GM12878 (cell line): ENCODE data around the gene SYCE1L.

Experiments
- CHD4 ChIP-seq: fragments of 200-600 bp; sonication (generic); IDR thresholded peaks from 2 replicates; pipeline ENCODE4 v1.6.1; 2016; ENCODE audit warnings: mild to moderate bottlenecking
- NFYB ChIP-seq: IDR thresholded peaks from 2 replicates; pipeline ENCODE4 v1.6.1; 2011; ENCODE audit warnings: low read depth, mild to moderate bottlenecking, low read length, improper control_type of control experiment, moderate library complexity; ENCODE audit not compliant: insufficient read depth
- SIN3A ChIP-seq: IDR thresholded peaks from 2 replicates; pipeline ENCODE4 v1.6.1; 2012; ENCODE audit warnings: low read depth, low read length, improper control_type of control experiment
- TF ChIP-seq, protein P1 (sequence below), 3 experiments: IDR thresholded peaks in 2 of 3; conservative IDR thresholded peaks in 1 of 3; 2 replicates each; pipeline ENCODE4 v1.5.1; 2011; ENCODE audit warnings: low read depth in 3 of 3, low read length in 3 of 3, mild to moderate bottlenecking in 3 of 3, control low read depth in 2 of 3, moderate library complexity in 2 of 3, inconsistent platforms in 1 of 3, mixed read lengths in 1 of 3; ENCODE audit not compliant: control insufficient read depth in 2 of 3, insufficient read depth in 1 of 3; ENCODE audit errors: extremely low read depth in 1 of 3
- TF ChIP-seq, protein P2 (sequence below): IDR thresholded peaks from 2 replicates; pipeline ENCODE4 v1.6.1; 2011; ENCODE audit warnings: borderline replicate concordance, low read depth, mild to moderate bottlenecking, moderate library complexity, mixed read lengths, low read length; ENCODE audit not compliant: insufficient read depth; ENCODE audit errors: extremely low read length
- TF ChIP-seq, protein P3 (sequence below): fragments of 450-650 bp; conservative IDR thresholded peaks from 2 replicates; pipeline ENCODE4 v1.6.1; 2017; ENCODE audit warnings: mild to moderate bottlenecking, moderate library complexity

DNA sequence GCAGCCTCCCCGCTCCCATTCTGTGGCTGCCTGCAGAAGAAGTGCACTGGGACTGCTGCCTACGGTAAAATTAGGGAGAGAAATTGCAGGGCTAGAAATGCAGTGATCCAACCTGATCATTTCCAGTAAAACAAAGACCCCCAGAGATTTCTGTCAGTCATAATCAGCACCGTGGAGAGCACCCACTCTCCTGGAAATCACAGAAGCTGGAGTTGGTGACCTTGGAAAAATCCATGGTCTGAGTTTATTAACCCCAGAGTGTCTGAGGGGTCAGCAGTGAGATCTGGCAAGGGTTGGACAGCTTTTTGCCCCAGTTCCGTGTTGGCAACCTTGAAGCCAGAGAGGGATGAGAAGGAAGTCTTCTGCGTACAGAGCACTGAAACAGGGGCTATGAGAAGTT is 7.8 kb downstream of the SYCE1L start:
- TF ChIP-seq, protein P1, sequence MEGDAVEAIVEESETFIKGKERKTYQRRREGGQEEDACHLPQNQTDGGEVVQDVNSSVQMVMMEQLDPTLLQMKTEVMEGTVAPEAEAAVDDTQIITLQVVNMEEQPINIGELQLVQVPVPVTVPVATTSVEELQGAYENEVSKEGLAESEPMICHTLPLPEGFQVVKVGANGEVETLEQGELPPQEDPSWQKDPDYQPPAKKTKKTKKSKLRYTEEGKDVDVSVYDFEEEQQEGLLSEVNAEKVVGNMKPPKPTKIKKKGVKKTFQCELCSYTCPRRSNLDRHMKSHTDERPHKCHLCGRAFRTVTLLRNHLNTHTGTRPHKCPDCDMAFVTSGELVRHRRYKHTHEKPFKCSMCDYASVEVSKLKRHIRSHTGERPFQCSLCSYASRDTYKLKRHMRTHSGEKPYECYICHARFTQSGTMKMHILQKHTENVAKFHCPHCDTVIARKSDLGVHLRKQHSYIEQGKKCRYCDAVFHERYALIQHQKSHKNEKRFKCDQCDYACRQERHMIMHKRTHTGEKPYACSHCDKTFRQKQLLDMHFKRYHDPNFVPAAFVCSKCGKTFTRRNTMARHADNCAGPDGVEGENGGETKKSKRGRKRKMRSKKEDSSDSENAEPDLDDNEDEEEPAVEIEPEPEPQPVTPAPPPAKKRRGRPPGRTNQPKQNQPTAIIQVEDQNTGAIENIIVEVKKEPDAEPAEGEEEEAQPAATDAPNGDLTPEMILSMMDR (IDR thresholded peaks at IDR 0.05 in 2 of 3, conservative IDR thresholded peaks at IDR 0.05 in 1 of 3; ENCODE audit: control insufficient read depth in 2 of 3, extremely low read depth in 1 of 3, insufficient read depth in 1 of 3, low read depth in 3 of 3, low read length in 3 of 3) = no peak
- TF ChIP-seq, protein P2, sequence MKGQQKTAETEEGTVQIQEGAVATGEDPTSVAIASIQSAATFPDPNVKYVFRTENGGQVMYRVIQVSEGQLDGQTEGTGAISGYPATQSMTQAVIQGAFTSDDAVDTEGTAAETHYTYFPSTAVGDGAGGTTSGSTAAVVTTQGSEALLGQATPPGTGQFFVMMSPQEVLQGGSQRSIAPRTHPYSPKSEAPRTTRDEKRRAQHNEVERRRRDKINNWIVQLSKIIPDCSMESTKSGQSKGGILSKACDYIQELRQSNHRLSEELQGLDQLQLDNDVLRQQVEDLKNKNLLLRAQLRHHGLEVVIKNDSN = no peak
- TF ChIP-seq SIN3A (no peak), NFYB (no peak), CHD4 (no peak)
- TF ChIP-seq, protein P3, sequence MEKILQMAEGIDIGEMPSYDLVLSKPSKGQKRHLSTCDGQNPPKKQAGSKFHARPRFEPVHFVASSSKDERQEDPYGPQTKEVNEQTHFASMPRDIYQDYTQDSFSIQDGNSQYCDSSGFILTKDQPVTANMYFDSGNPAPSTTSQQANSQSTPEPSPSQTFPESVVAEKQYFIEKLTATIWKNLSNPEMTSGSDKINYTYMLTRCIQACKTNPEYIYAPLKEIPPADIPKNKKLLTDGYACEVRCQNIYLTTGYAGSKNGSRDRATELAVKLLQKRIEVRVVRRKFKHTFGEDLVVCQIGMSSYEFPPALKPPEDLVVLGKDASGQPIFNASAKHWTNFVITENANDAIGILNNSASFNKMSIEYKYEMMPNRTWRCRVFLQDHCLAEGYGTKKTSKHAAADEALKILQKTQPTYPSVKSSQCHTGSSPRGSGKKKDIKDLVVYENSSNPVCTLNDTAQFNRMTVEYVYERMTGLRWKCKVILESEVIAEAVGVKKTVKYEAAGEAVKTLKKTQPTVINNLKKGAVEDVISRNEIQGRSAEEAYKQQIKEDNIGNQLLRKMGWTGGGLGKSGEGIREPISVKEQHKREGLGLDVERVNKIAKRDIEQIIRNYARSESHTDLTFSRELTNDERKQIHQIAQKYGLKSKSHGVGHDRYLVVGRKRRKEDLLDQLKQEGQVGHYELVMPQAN = no peak
